SH-SY5Y (cell line): ENCODE results near the gene DDIT3.

Source experiments
- GATA2 ChIP-seq: IDR thresholded peaks from 2 replicates; pipeline ENCODE4 v1.6.1; 2011; ENCODE audit warnings: mild to moderate bottlenecking, low read depth, low read length
- GATA3 ChIP-seq: IDR thresholded peaks from 2 replicates; pipeline ENCODE4 v1.6.1; 2011; ENCODE audit warnings: low read depth, mild to moderate bottlenecking, low read length, moderate library complexity

GRCh38 chr12:57550641-57551549 is 30.6 kb upstream of the DDIT3 start:
- no peak for TF ChIP-seq GATA3
- TF ChIP-seq GATA2, result no peak
